H1 (cell line): ENCODE measurements around the gene NELFA. TPM values are rescaled to one million over a fixed set of nuclear protein-coding genes. Genes with fewer than 3 reads are reported as not detected.

Experiments used
- ATF3 ChIP-seq: IDR thresholded peaks from 2 replicates; pipeline ENCODE4 v1.6.1; 2011; ENCODE audit warnings: low read depth, mild to moderate bottlenecking, low read length; ENCODE audit not compliant: insufficient read depth
- CBX5 ChIP-seq: fragments of 300-800, 300-1000 bp; sonication (generic); IDR thresholded peaks from 2 replicates; pipeline ENCODE4 v1.7.1; 2016; ENCODE audit warnings: antibody characterized with exemption, low read length, low read depth
- CBX8 ChIP-seq: fragments of 300-800, 300-1000 bp; sonication (generic); IDR thresholded peaks from 2 replicates; pipeline ENCODE4 v1.7.1; 2016; ENCODE audit warnings: low read depth, low read length, borderline replicate concordance
- CEBPB ChIP-seq: IDR thresholded peaks from 2 replicates; pipeline ENCODE4 v1.6.1; 2012; ENCODE audit warnings: low read depth, low read length
- CREB1 ChIP-seq: IDR thresholded peaks from 2 replicates; pipeline ENCODE4 v1.6.1; 2012; ENCODE audit warnings: inconsistent platforms
- EGR1 ChIP-seq: IDR thresholded peaks from 2 replicates; pipeline ENCODE4 v1.6.1; 2011; ENCODE audit warnings: low read depth, low read length, borderline replicate concordance
- GABPA ChIP-seq: IDR thresholded peaks from 2 replicates; pipeline ENCODE4 v1.6.1; 2011; ENCODE audit warnings: mild to moderate bottlenecking, low read length, moderate library complexity, borderline replicate concordance; ENCODE audit not compliant: insufficient read depth
- GTF2F1 ChIP-seq: IDR thresholded peaks from 2 replicates; pipeline ENCODE4 v1.6.1; 2012; ENCODE audit warnings: low read depth, low read length, improper control_type of control experiment, borderline replicate concordance
- HDAC2 ChIP-seq, 2 experiments: fragments of 300-600 bp in 1 of 2; sonication (generic) in 1 of 2; IDR thresholded peaks; 2 replicates each; pipeline ENCODE4 v1.6.1; 2011 to 2012; ENCODE audit warnings: low read depth in 2 of 2, low read length in 2 of 2, mild to moderate bottlenecking in 2 of 2, moderate library complexity in 2 of 2, borderline replicate concordance in 1 of 2, inconsistent platforms in 1 of 2
- JUN ChIP-seq: IDR thresholded peaks from 2 replicates; pipeline ENCODE4 v1.6.1; 2011; ENCODE audit warnings: low read depth, mild to moderate bottlenecking, improper control_type of control experiment, low read length
- JUND ChIP-seq: IDR thresholded peaks from 2 replicates; pipeline ENCODE4 v1.6.1; 2011; ENCODE audit warnings: mild to moderate bottlenecking, improper control_type of control experiment, low read length
- SAP30 ChIP-seq: fragments of 300-600 bp; sonication (generic); IDR thresholded peaks from 2 replicates; pipeline ENCODE4 v1.7.1; 2012; ENCODE audit warnings: low read length, moderate library complexity, mild to moderate bottlenecking, inconsistent platforms; ENCODE audit not compliant: insufficient read depth, insufficient replicate concordance
- SIN3A ChIP-seq, 2 experiments: IDR thresholded peaks in 1 of 2; conservative IDR thresholded peaks in 1 of 2; 2 replicates each; pipeline ENCODE4 v1.6.1; 2011 to 2012; ENCODE audit warnings: low read length in 2 of 2, improper control_type of control experiment in 1 of 2, low read depth in 1 of 2, mild to moderate bottlenecking in 1 of 2
- SIX5 ChIP-seq: IDR thresholded peaks from 2 replicates; pipeline ENCODE4 v1.6.1; 2011; ENCODE audit warnings: mild to moderate bottlenecking, low read depth, low read length
- YY1 ChIP-seq: IDR thresholded peaks from 2 replicates; pipeline ENCODE4 v1.6.1; 2011; ENCODE audit warnings: low read depth, mild to moderate bottlenecking, low read length
- polyA plus RNA-seq, 7 experiments: library from polyadenylated mRNA; depleted of rRNA in 3 of 7; stranded (reverse) in 5 of 7; unstranded in 2 of 7; fragments of >200 nt in 5 of 7; fragments of 200-250 nt in 2 of 7; gene quantifications; 1 replicate in 5 of 7; 2 replicates in 1 of 7; 4 replicates in 1 of 7; pipeline versions ENCODE4 v1.2.1 to v1.2.3, GENCODE V29; 2011 to 2013; ENCODE audit warnings: missing spikeins in 2 of 7, mixed read lengths in 2 of 7
- total RNA-seq: library from RNA; stranded (reverse); fragmentation: NEBNext Ultra II Directional; extraction: Animal tissue kit (Norgen Biotek cat#: 25700); gene quantifications from 2 replicates; pipeline ENCODE4 v1.2.1, GENCODE V29; 2021

NELFA gene
- total and polyA plus RNA-seq, 2 of the 8 experiments (the other 6 are each of a cell fraction or from before 2014, with no cell fraction given): 41.8 to 57.5 TPM

- TF ChIP-seq HDAC2 (IDR thresholded peaks at IDR 0.05; ENCODE audit: borderline replicate concordance in 1 of 2, low read depth in 2 of 2, low read length in 2 of 2) (no peak), CREB1 (0 out of 2 replicates have a peak, but pooled peaks have one; percentile 66), CBX8 (no peak), SIN3A (conservative IDR thresholded peaks at IDR 0.05 in 1 of 2, IDR thresholded peaks at IDR 0.05 in 1 of 2; ENCODE audit: low read depth in 1 of 2, low read length in 2 of 2) (0 out of 4 replicates have a peak, but pooled peaks of 1 of the 2 experiments have one; percentile 32), CBX5 (no peak), JUND (0 out of 2 replicates have a peak, but pooled peaks have one; percentile 6), CEBPB (no peak), SIX5 (no peak), YY1 (peak; percentile 85), GTF2F1 (no peak), ATF3 (no peak), GABPA (peak; percentile 41; the same call in 1 of the 2 replicates), EGR1 (peak; percentile 22; the same call in 1 of the 2 replicates), JUN (no peak), SAP30 (no peak)
These were observed 16.2 kb downstream of the NELFA start (continued) for GRCh38 chr4:1992468-1993168.
